AG04449 (cell line): Measurements from ENCODE around the gene CD300H.

Experiments
- CTCF ChIA-PET: fragments of 350-600 bp; formaldehyde crosslinking; extraction: SDS; loops from one replicate; lab custom pipeline; 2021; ENCODE audit warnings: antibody characterized with exemption; lab: Yijun Ruan, JAX
- POLR2A ChIA-PET: fragments of 400-600, 350-600 bp; formaldehyde crosslinking; extraction: SDS; loops from one replicate; lab custom pipeline; 2020; ENCODE audit warnings: antibody characterized with exemption, inconsistent platforms; lab: Yijun Ruan, JAX
- DNase-seq: peaks from one replicate; pipeline ENCODE4 v3.0.0-alpha.2; 2010; ENCODE audit warnings: low read depth, low spot score
- H3K4me3 ChIP-seq: 2 replicates; pipeline ENCODE4 v1.5.1; 2011; ENCODE audit warnings: low read depth, mild to moderate bottlenecking, control low read depth, low read length
- TF ChIP-seq, protein P1 (sequence below): IDR thresholded peaks from one replicate; pipeline ENCODE4 v1.5.1; 2011; ENCODE audit warnings: mild to moderate bottlenecking, moderate library complexity, low read length, control low read depth, inconsistent platforms; ENCODE audit not compliant: insufficient read depth; ENCODE audit errors: missing control alignments

The CD300H gene

DNA sequence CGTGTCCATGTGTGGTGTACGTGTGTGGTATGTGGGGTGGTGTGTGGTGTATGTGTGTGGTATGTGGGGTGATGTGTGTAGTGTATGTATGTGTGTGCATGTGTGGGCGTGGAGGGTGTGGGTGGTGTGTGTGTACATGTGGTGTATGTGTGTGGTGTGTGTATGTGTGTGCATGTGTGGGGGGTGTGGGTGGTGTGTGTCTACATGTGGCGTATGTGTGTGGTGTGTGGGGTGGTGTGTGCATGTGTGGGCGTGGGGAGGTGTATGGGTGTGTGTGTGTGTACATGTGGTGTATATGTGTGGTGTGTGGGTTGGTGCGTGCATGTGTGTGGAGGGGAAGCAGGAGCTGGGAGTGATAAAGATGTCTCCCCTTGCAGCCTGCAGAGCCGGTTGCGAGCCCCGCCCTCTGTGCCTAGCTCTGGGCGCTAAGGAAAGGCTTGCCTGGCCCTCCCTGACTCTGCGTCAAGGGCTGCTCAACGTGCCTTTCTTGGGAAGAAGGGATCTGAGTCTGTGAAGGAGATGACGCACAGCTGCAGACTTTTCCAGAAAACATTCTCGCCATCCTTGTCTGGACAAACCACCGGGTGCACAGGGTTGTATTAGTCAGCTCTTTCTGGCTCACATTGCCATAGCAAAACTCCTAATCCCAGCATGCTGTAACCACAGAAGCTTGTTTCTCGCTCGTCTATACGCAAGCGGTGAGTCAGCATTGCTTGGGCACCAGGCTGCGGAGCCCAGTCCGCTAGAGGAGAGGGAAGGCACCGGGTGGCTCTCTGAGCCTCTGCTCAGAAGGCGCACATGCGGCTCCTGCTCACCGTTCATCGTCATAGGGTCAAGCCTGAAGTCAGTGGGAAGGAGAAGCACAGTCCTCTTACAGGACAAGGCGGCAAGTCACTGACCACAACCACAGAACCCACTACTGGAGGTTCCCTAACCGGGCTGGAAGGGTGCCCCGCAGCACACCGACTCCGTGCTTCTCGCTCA is 2.0 kb upstream of the CD300H start:
- ChIA-PET POLR2A (interaction anchor here (0.7 kb wide), 1 partner anchor 27 kb away, joined by 3 read pairs; no protein-coding TSS in a partner anchor), CTCF (no interaction called here)
- TF ChIP-seq, protein P1, sequence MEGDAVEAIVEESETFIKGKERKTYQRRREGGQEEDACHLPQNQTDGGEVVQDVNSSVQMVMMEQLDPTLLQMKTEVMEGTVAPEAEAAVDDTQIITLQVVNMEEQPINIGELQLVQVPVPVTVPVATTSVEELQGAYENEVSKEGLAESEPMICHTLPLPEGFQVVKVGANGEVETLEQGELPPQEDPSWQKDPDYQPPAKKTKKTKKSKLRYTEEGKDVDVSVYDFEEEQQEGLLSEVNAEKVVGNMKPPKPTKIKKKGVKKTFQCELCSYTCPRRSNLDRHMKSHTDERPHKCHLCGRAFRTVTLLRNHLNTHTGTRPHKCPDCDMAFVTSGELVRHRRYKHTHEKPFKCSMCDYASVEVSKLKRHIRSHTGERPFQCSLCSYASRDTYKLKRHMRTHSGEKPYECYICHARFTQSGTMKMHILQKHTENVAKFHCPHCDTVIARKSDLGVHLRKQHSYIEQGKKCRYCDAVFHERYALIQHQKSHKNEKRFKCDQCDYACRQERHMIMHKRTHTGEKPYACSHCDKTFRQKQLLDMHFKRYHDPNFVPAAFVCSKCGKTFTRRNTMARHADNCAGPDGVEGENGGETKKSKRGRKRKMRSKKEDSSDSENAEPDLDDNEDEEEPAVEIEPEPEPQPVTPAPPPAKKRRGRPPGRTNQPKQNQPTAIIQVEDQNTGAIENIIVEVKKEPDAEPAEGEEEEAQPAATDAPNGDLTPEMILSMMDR = no peak
- peak; percentile 68 for DNase-seq
- no peak overlapping the region for H3K4me3 ChIP-seq

GRCh38 chr17:74568106-74568873 is 981 bp upstream of the CD300H start:
- POLR2A ChIA-PET = no interaction called here
- CTCF ChIA-PET = no interaction called here
- TF ChIP-seq, protein P1 = no peak

DNA sequence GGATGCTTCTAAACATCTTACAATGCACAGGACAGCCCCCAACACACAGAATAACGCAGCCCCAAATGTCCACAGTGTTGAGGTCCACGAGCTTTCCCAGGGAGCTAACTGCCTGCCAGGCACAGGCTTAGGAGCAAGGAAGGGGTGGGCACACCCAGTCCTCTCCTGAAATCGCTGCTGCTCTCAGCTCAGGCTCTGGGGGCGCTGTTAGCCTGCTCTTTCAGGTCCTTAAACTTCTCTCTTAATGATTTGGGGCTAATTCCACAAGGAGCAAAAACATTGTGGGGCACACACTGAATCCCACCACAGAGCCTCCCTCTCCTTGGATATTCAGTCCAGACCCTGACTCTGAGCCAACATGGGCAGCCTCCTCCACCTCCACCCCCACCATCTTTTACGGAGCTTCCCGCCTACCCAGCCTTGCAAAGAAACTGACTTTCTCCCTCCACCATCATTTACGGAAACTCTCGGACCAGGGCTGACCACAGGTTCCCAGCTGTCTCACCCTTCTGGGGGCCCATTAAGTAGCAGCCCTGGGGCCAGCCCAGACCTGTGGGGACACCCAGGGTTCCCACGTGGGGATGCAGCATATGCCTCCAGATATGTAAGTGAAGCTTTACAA is 1.1 kb downstream of the CD300H start:
- DNase-seq = no peak
- TF ChIP-seq, protein P1 = peak; percentile 36
- H3K4me3 ChIP-seq = no peak overlapping the region
- POLR2A ChIA-PET = no interaction called here
- CTCF ChIA-PET = interaction anchor here (0.9 kb wide), 1 partner anchor 31 kb away, joined by 3 read pairs; no protein-coding TSS in a partner anchor

More at GRCh38 chr17:74568106-74568873, 981 bp upstream of the CD300H start:
- no peak for DNase-seq
- no peak overlapping the region for H3K4me3 ChIP-seq

GRCh38 chr17:74565126-74565525 is 2.2 kb downstream of the CD300H start:
- no peak overlapping the region for H3K4me3 ChIP-seq
- ChIA-PET CTCF (no interaction called here), POLR2A (no interaction called here)
- TF ChIP-seq, protein P1 = no peak
- DNase-seq = no peak

DNA sequence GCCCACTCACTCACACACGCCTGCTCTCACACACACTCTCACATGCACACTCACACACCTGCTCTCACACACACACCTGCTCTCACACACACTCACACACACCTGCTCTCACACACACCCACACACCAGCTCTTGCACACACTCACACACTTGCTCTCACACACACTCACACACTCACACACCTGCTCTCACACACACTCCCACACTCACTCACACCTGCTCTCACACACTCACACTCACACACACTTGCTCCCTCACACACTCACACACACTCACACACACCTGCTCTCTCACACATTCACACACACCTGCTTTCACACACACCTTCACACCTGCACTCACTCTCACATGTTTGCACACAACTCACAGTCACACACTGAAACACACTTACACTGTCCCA is 4.0 kb downstream of the CD300H start:
- H3K4me3 ChIP-seq = no peak overlapping the region
- DNase-seq = no peak
- TF ChIP-seq, protein P1 = no peak
- POLR2A ChIA-PET = no interaction called here
- CTCF ChIA-PET = no interaction called here
